Prostate gland (tissue), 2 donors: ENCODE results near the gene GRB10. TPM values are rescaled to one million over a fixed set of nuclear protein-coding genes. Genes with fewer than 3 reads are reported as not detected.

Experiments used
- DNase-seq: peaks from one replicate; pipeline ENCODE4 v3.0.0-alpha.2; 2019; ENCODE audit warnings: low spot score
- H3K27ac ChIP-seq, 2 donors: fragments of 200-600 bp; sonication (generic); 2 replicates each; pipeline ENCODE4 v1.5.1; 2017 to 2019
- H3K27me3 ChIP-seq: fragments of 200-600 bp; sonication (generic); replicated peaks from 2 replicates; pipeline ENCODE4 v1.5.1; 2019; ENCODE audit not compliant: insufficient read depth
- H3K36me3 ChIP-seq, 2 donors: fragments of 200-600 bp; sonication (generic); 1 replicate in 1 of 2; 2 replicates in 1 of 2; pipeline versions ENCODE4 v1.5.1 to v1.8.1; 2017 to 2019
- H3K4me1 ChIP-seq: fragments of 200-600 bp; sonication (generic); replicated peaks from 2 replicates; pipeline ENCODE4 v1.5.1; 2019
- H3K4me3 ChIP-seq, 2 donors: fragments of 200-600 bp; sonication (generic); 2 replicates each; pipeline ENCODE4 v1.5.1; 2017 to 2019
- H3K9me3 ChIP-seq: fragments of 200-600 bp; sonication (generic); 2 replicates; pipeline ENCODE4 v1.5.1; 2017
- POLR2A ChIP-seq: fragments of 450-650 bp; IDR thresholded peaks from one replicate; pipeline ENCODE4 v1.6.1; 2016; ENCODE audit warnings: antibody characterized with exemption, mild to moderate bottlenecking
- POLR2AphosphoS5 ChIP-seq: sonication (generic); formaldehyde crosslinking; IDR thresholded peaks from one replicate; pipeline ENCODE4 v1.6.1; 2017; ENCODE audit warnings: antibody characterized with exemption
- WGBS: methylation state at CpG from one replicate; pipeline ENCODE4 v1.1.5; 2018; 5-methylcytosine and 5-hydroxymethylcytosine counted together
- intact Hi-C: fragments of 100-400 bp; cut with DNase I; formaldehyde crosslinking; loops from one replicate; pipeline ENCODE4 v1.14.2; 2022
- total RNA-seq, 2 donors: library from RNA; depleted of rRNA; stranded (reverse); fragments of >200 nt; gene quantifications; one replicate each; pipeline ENCODE4 v1.1.0, GENCODE V29; 2016
- TF ChIP-seq, protein P1 (sequence below), 4 experiments: fragments of 200-600 bp in 2 of 4; fragments of 450-650 bp in 2 of 4; sonication (generic) in 2 of 4; IDR thresholded peaks; 1 replicate in 3 of 4; 2 replicates in 1 of 4; pipeline ENCODE4 v1.5.1; 2016 to 2019; ENCODE audit warnings: antibody characterized with exemption in 4 of 4, mild to moderate bottlenecking in 2 of 4, moderate library complexity in 2 of 4

Gene GRB10
- total RNA-seq, 2 donors from 2014 or later, result 54.3 to 63.1 TPM

- 94% methylated on average over 10 of the region's 10 CpGs for WGBS
- DNase-seq, result no peak
- Histone ChIP-seq H3K27me3 (no peaks in the 10 kb centered on the region), H3K9me3 (no peaks in the 10 kb centered on the region), H3K36me3 (no peaks in the 10 kb centered on the region), H3K4me1 (no peaks in the 10 kb centered on the region), H3K4me3 (no peak overlapping the region), H3K27ac (no peak overlapping the region)
- intact Hi-C loops, result no loop called here
- TF ChIP-seq, protein P1, sequence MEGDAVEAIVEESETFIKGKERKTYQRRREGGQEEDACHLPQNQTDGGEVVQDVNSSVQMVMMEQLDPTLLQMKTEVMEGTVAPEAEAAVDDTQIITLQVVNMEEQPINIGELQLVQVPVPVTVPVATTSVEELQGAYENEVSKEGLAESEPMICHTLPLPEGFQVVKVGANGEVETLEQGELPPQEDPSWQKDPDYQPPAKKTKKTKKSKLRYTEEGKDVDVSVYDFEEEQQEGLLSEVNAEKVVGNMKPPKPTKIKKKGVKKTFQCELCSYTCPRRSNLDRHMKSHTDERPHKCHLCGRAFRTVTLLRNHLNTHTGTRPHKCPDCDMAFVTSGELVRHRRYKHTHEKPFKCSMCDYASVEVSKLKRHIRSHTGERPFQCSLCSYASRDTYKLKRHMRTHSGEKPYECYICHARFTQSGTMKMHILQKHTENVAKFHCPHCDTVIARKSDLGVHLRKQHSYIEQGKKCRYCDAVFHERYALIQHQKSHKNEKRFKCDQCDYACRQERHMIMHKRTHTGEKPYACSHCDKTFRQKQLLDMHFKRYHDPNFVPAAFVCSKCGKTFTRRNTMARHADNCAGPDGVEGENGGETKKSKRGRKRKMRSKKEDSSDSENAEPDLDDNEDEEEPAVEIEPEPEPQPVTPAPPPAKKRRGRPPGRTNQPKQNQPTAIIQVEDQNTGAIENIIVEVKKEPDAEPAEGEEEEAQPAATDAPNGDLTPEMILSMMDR (IDR thresholded peaks at IDR 0.05), result no peak
- no peak for TF ChIP-seq POLR2A
- TF ChIP-seq POLR2AphosphoS5, result no peak
Measured at GRCh38 chr7:50647286-50647980, 135.3 kb downstream of the GRB10 start.

DNA sequence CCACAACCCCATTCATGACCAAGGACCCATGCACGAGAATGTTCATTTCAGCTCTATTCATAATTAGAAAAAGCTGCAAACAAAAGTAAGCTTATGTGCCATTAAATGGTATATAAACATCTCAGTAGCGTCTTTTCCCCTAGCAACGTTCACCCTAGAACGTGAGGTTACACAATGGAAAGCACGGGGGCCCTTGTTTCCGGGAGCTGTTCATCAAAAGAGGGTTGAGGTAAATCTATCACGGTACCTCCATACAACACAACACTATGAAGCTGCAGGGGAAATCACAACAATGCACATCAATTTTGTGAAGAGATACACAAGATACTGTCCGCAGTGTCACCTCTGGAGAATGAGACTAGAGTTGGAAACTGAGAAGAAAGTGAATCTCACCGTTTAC, 136.6 kb downstream of the GRB10 start:
- H3K9me3 ChIP-seq, result no peaks in the 10 kb centered on the region
- no peak overlapping the region for H3K4me3 ChIP-seq
- H3K27me3 ChIP-seq, result no peaks in the 10 kb centered on the region
- WGBS, result 94% methylated on average over 9 of the region's 9 CpGs
- no peaks in the 10 kb centered on the region for H3K36me3 ChIP-seq
- intact Hi-C loops, result no loop called here
- no peak for DNase-seq
- TF ChIP-seq, protein P1 (IDR thresholded peaks at IDR 0.05), result no peak
- TF ChIP-seq POLR2A, result no peak
- no peak overlapping the region for H3K27ac ChIP-seq
- H3K4me1 ChIP-seq, result no peaks in the 10 kb centered on the region

- no peak overlapping the region for H3K27ac ChIP-seq
- no peaks in the 10 kb centered on the region for H3K4me1 ChIP-seq
- H3K36me3 ChIP-seq, result no peaks in the 10 kb centered on the region
- H3K27me3 ChIP-seq, result no peaks in the 10 kb centered on the region
- no peak for DNase-seq
- no peaks in the 10 kb centered on the region for H3K9me3 ChIP-seq
- TF ChIP-seq, protein P1 (IDR thresholded peaks at IDR 0.05), result no peak
- TF ChIP-seq POLR2A (no peak), POLR2AphosphoS5 (no peak)
- no peak overlapping the region for H3K4me3 ChIP-seq
- intact Hi-C loops, result no loop called here
Measured at GRCh38 chr7:50645186-50645585, 137.5 kb downstream of the GRB10 start.

- no peak for DNase-seq
- 94% methylated on average over 5 of the region's 5 CpGs for WGBS
Measured at GRCh38 chr7:50644586-50644985, 138.1 kb downstream of the GRB10 start.

DNA sequence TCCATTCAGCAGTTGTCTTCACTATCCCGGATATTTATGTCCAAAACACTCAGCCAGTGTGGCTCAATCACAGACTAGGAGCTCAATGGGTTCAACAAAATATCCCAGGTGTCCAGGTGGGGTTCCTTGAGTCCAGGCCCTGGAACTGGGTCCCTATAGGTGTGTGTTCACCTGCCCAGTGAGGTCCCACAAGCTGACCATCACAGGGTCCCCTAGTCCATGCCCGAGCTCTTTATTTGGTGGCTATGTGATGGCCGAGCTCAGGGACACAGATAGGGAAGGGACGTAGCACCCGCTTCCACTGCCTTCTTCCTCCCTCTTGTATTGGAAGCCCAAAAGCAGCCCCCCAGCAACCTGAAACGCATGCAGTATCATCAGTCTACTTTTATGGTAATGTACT, 138.6 kb downstream of the GRB10 start:
- WGBS, result 92% methylated on average over 6 of the region's 6 CpGs
- no peak overlapping the region for H3K4me3 ChIP-seq
- TF ChIP-seq POLR2A (no peak), POLR2AphosphoS5 (no peak)
- TF ChIP-seq, protein P1 (IDR thresholded peaks at IDR 0.05), result no peak
- no peaks in the 10 kb centered on the region for H3K27me3 ChIP-seq
- intact Hi-C loops, result no loop called here
- no peak overlapping the region for H3K27ac ChIP-seq
- H3K36me3 ChIP-seq, result no peaks in the 10 kb centered on the region
- DNase-seq, result no peak
- no peaks in the 10 kb centered on the region for H3K9me3 ChIP-seq
- no peaks in the 10 kb centered on the region for H3K4me1 ChIP-seq

More at GRCh38 chr7:50644586-50644985, 138.1 kb downstream of the GRB10 start:
- TF ChIP-seq, protein P1 (IDR thresholded peaks at IDR 0.05), result no peak
- TF ChIP-seq POLR2AphosphoS5 (no peak), POLR2A (no peak)
- no peak overlapping the region for H3K27ac ChIP-seq
- H3K9me3 ChIP-seq, result no peaks in the 10 kb centered on the region
- intact Hi-C loops, result no loop called here
- H3K4me1 ChIP-seq, result no peaks in the 10 kb centered on the region
- no peak overlapping the region for H3K4me3 ChIP-seq
- H3K27me3 ChIP-seq, result no peaks in the 10 kb centered on the region
- no peaks in the 10 kb centered on the region for H3K36me3 ChIP-seq
